Glomerular endothelial cell (primary cell): Measurements from ENCODE around the gene CLTA. TPM values are rescaled to one million over a fixed set of nuclear protein-coding genes. Genes with fewer than 3 reads are reported as not detected.

Experiments used
- DNase-seq: peaks from one replicate; pipeline ENCODE4 v3.0.0-alpha.2; 2011; ENCODE audit warnings: low read depth, low spot score; ENCODE audit errors: extremely low read depth
- total RNA-seq: library from RNA; depleted of rRNA; stranded (reverse); fragments of >200 nt; gene quantifications from 2 replicates; pipeline ENCODE4 v1.2.3, GENCODE V29; 2015

The CLTA gene, protein sequence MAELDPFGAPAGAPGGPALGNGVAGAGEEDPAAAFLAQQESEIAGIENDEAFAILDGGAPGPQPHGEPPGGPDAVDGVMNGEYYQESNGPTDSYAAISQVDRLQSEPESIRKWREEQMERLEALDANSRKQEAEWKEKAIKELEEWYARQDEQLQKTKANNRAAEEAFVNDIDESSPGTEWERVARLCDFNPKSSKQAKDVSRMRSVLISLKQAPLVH
- 389 and 480 TPM in 2 replicates for total RNA-seq

GRCh38 chr9:36190388-36191289 lies at the start of gene CLTA:
Gene CLTA, plus strand, starts transcription at chr9:36190921. Its CDS starts 136 bp downstream, at chr9:36191057.
- peak; percentile 96 for DNase-seq

DNA sequence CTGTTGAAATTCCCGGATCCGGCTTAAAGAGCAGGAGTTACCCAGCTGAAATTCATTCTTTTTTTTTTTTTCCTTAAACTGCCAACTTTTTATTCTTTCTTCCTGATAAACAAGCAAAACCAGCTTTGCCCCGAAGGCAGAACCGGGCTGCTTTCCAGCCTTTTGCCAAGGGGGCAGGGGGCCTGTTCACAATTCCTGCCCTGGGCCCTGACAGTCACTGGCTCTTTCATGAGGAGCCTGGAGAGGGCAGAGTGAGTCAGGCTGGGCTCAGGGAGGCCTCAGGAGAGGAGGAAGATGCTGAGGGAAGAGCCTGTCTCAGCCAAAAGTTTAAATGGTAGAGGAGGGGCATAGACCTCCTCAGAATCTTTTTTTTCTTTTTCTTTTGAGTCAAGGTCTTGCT lies 49.4 kb upstream of the CLTA start:
- no peak for DNase-seq

GRCh38 chr9:36141761-36142160 lies 49.0 kb upstream of the CLTA start:
- DNase-seq = no peak

GRCh38 chr9:36142510-36143244 lies 48.0 kb upstream of the CLTA start:
- DNase-seq = no peak

- DNase-seq = no peak
Observed at GRCh38 chr9:36143245-36143641, 47.5 kb upstream of the CLTA start.

DNA sequence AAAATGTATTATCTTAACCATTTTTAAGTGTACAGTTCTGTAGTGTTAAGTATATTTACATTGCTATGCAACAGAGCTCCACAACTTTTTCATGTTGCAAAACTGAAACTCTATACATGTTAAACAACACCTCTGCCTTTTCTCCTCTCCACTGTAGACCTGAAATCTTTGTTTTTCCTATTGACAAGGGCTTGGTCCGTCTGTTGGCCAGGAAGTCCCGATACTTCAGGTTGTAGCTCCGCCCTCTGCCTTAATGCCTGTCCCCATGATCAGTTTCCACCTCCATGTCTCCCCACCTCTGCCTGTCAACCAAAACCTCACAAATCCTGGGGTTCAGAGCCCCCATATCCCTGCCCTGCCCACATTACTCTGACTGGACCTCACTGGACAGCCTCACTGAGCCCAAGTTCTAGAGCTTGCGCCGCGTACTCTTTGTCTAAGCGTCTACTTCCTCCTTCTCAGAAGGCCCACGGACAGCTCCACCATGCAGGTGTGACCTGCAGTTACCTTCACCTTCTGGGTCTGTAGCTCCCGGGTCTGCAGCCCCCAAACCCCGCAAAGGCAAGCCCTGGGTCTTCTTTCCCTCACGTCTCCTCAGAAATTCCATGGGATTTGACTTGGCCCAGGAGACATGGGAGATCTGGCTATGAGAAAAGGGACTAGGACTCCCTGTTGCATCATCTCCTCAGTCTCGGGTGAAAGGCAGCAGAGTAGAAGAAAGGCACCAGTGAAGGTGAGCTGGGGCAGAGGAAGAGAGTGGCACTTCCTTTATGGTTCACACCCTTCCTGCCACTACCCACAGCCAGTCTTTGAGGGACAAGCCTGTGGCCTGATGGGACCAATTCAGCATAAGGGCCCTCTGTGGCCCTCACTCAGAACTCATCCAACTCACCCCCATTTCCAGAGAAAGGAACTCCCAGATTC lies 46.1 kb upstream of the CLTA start:
- no peak for DNase-seq

DNA sequence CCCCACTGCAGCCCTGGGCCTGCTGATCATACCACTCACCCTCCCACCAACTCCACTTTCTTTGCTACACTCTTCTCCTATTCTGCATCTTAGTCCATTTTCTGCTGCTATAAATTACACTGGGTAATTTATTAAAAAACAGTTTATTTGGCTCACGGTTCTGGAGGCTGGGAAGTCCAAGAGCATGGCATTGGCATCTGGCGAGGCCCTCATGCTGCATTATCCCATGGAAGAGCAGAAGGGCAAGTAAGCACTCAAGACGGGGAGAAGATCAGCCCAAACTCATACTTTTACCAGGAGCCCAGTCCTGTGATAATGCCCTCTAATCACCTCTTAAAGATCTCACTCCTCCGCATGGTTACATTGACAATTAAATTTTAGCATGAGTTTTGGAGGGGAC lies 44.8 kb upstream of the CLTA start:
- DNase-seq = no peak

DNA sequence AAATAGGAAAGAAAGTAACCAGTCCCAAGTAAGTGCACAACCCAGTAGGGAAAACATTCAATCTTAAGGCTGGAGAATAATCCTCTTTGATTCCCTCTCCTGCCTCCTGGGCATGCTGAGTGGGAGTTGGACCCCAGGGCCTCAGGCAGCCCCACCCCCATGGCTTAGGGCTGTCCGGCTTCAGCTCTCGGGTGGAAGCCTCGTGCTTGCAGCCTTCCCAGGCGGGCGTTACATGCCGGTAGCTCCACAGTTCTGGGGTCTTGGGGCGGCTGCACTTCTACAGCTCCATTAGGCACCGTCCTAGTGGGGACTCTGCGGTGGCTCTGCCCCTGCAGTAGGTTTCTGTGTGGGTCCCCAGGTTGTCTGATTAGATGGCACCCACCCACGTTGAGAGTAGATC lies 44.1 kb upstream of the CLTA start:
- no peak for DNase-seq

- DNase-seq = no peak
Observed at GRCh38 chr9:36147441-36148175, 43.1 kb upstream of the CLTA start.

GRCh38 chr9:36148311-36149051 lies 42.2 kb upstream of the CLTA start:
- DNase-seq = peak; percentile 67

DNA sequence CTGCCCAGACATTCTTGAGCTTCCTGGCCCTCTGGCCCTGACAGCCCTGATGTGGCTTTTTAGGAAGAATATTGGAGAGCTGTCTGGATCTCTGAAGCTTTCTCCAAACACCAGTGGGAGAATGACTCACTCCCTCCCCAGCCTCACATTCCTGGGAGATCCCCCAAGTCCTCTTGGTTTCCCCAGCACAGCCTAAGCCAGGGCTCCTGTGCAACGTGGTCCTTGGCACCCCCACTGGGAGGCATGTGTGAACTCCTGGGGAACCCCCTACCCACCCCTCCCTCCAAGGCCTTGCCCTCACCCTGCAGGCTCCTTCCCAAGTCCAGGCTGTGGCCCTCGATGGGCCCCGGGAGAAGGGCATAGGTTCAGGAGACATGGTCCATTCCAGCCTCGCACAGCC lies 41.5 kb upstream of the CLTA start:
- DNase-seq = no peak

DNA sequence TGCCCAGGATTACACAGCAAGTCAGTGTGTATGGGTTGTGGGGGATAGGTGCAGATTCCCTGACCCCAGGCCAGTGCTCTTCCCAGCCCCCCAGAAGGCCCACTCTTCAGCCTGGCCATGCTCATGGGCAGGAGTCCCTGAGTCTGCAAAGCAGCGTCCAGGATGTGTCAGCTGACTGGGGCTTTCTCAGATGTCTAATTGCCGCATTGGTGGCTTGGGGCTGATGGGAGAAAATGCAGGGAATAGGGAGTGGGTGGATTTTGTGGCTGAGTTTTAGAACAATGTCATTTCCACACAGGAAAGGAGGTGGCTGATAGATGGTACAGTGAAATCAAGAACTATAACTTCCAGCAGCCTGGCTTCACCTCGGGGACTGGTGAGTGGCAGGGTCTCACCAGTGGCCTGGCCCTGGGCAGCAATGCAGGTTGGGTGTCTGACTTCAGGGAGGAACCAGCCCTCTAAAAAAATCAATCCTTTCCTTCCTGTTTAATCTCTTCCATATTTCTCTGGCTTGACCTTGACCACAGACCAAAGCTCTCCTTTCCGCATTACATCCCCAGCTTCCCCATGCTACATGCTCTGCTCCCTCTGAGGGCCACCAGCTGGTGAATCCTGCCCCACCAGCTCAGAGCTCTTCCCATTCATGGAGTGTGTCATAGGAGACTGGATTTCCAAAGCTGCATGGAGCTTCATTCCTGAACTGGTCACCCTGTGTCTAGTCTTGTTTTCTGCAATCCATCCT lies 40.0 kb upstream of the CLTA start:
- no peak for DNase-seq

DNA sequence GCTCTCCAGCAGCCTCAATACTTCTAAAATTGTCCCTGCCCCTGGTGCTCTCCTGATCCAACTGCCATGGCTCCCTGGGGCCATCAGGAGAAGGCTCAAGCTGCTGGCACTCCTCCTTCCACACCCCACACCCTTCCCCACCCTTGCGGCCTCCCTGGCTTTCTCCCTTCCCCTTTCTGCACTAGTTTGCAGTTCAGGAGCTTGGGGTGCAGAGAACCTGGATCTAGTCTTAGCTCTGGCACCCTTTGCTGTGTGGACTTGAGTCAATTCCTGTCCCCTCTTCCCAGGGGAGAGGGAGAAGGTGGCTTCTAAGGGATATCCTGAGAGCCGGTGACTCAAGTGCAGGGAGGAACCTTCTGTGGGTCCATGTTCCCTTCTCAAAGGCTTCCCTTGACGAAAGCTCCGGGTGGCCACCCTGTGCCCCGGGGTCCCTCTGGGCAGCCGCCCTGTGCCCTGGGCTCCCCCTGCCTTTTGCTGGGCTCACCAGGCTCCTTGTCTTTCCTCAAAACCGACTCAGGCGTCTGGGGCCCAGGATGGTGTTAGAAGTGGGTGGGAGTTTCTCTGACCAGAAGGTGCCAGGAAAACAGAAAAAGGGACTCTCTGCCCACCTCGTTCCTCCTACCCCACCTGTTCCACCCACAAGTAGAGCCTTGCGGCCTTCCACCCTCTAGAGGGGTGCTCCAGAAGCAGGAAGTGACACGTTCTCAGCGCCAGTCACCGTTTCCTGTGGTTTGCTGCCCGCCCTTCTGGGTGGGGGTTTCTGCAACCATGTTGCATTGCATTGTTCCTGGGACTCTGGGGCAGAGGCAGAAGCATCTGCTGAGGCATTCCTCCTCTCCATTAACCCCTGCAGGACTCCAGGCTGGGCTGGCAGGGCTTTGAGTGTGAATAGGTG lies 39.2 kb upstream of the CLTA start:
- no peak for DNase-seq

DNA sequence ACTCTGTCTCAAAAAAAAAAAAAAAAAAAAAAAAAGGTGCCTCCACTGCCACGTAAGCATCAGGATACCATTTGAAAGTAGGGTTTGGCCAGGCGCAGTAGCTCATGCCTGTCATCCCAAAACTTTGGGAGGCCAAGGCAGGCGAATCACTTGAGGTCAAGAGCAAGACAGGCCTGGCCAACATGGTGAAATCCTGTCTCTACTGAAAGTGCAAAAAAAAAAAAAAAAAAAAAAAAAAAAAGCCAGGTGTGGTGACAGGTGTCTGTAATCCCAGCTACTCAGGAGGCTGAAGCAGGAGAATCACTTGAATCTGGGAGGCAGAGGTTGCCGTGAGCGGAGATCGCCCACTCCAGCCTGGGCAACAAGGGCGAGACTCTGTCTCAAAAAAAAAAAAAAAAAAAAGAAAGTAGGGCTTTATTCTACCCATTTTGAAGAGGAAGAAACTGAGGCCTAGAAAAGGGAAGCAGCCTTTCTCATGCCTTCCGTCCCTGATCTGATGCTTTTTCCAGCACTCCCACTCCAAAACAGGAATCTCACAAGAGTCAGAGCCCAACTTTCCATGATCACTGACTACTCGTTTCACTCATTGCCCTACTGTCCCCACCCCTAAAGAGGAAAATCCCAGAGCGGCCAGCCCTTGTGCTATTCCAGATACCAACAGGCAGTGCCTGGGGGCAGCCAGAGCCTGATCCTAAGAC lies 37.8 kb upstream of the CLTA start:
- no peak for DNase-seq

DNA sequence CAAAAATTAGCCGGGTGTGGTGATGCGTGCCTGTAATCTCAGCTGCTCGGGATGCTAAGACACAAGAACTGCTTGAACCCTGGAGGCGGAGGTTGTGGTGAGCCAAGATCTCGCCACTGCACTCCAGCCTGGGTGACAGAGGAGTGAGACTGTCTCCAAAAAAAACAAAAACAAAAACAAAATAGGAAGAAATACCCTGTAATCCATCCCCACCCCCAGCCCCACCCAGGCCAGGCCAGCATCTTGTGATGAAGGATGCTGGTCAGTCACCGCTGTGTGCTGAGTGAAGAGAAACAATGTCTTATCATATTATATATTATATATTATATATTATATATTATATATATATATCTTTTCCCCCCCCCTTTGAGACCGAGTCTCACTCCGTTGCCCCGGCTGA lies 37.0 kb upstream of the CLTA start:
- no peak for DNase-seq

DNA sequence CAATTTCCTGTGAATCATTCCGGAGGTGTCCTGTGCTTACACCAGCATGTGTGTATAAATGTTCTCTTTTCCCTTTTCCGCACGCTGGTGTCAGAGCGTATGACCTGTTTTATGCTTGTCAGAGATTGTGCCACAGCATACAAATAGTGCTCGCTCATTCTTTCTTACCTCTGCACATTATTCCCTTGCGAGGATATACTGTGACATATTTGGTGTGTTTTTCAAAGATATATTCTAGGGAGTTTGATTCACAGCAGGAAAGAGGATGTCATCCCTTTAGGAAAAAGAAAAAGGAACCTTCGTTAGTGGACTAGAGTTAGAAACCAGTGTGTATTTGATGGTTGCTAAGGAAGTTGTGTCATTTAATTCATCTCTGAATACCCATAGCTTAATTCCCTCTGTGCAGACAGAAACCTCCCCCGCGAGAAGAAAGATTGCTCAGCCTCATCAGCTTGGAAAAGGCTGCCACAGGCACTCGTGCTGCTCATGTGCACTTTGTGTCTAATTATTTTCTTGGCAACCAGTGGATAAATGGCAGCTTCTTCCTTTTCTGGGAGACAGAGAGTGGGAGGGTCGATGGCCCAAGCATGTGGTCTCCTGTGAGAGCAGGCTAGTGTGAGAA lies 36.3 kb upstream of the CLTA start:
- DNase-seq = peak; percentile 64
